ENCODE results near the gene STX16.
"Not testable (repeated sequence)": the region's sequence is repeated elsewhere in the genome, so short reads cannot be mapped to it uniquely, and the experiment has no call there.

The STX16 gene

DNA sequence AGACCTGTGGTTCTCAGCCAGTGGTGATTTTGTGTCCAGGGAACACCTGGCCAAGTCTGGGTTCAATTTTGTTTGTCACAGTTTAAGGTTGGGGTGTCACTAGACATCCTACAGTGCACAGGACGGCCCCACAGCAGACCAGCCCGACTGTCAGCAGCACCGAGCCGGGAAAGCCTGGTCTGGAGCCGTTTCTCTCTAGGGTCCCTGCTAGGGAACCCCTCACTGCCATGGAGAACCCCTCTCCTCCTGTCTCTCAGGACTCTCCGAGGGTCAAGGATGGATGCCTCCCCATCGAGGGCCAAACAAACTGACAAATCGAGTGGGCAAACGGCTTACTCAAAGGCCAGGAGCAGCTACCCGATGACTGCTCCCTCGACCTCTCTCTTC lies 15.8 kb upstream of the STX16 start:
- in situ Hi-C loops (cut with MboI; ENCODE audit: low sequenced_read_pairs), result no loop called here

DNA sequence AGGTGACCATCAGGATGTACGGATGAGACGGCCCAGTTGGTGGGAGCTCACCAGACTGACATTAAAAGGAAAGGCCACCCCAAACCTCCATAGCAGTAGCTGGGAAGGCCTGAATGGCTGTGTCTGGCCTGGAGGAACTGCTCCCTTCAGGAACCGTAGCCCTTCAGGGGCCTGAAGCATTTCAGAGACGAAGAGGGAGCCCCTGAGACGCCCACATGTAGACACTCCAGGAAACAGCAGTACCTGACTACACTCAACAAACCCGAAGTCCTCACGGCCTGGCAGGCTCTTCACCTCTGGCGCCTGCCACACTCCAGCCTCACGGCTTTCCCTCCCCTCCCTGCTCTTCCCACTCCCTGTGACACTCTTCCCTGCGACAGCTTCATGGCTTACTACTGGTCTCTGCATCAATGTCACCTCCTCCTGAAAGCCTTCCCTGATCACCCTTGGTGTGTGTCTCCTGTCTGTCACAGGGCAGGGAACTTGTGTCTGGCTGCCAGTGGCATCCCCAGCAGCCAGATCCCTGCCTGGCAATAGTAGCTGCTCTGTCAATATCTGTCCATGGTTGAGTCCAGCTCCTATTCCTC lies 14.6 kb upstream of the STX16 start:
- in situ Hi-C loops (cut with MboI; ENCODE audit: low sequenced_read_pairs), result no loop called here

DNA sequence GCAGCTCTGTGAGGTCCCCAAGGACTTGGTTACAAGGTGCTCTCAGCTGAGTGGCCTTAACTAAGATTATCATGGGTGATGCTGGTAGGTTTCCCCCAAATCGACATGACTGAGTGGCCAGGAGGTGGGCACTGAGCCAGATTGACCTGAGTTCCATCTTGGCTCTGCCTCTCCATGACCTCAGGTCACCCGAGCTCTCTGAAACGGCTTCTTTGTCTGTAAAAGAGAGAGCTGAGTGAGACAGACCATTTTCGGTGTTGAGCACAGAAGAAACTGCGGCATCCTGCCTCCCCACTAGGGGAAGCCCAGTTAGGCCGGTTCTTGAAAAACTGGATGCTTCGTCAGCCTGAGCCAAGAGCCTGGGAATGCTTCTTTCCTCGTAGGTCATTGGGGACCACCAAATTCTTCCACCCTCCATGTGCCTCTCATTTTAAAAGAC lies 14.1 kb upstream of the STX16 start:
- in situ Hi-C loops (cut with MboI; ENCODE audit: low sequenced_read_pairs), result no loop called here

DNA sequence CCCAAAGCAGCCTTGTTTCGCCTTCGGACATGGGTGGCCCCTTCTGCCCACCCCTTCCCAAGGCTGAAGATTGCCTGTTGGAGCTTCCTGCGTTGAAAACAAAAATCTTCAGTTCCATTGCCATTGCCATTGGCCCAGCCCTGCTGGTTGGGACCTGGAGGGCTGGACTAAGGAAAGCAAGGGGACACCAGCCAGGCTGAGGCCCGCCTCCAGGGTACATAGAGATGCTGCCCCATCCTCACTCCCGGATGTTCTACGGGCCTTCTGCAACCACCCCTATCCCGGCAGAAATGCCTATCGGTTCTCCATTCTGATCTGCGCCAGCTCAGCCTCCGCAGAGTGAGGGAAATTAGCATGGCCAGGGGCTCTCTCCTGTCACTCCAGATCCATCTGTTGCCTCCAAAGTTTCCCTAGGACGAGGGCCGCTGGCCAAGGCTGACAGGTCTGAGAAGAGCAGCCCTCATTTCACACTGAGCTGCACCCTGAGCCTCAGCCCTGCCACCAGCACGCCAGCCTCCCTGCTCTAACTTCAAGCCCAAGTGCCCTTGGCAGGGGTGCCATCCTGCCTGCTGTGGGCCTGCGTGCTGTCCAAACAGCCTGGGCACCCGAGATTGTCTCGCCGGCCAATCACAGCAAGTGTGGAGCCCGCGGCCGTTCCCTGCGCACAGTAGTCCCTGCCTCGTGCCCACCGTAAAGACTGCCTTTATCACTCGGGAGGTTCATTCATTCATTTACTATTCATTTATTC lies 13.4 kb upstream of the STX16 start:
- in situ Hi-C loops (cut with MboI; ENCODE audit: low sequenced_read_pairs), result no loop called here

DNA sequence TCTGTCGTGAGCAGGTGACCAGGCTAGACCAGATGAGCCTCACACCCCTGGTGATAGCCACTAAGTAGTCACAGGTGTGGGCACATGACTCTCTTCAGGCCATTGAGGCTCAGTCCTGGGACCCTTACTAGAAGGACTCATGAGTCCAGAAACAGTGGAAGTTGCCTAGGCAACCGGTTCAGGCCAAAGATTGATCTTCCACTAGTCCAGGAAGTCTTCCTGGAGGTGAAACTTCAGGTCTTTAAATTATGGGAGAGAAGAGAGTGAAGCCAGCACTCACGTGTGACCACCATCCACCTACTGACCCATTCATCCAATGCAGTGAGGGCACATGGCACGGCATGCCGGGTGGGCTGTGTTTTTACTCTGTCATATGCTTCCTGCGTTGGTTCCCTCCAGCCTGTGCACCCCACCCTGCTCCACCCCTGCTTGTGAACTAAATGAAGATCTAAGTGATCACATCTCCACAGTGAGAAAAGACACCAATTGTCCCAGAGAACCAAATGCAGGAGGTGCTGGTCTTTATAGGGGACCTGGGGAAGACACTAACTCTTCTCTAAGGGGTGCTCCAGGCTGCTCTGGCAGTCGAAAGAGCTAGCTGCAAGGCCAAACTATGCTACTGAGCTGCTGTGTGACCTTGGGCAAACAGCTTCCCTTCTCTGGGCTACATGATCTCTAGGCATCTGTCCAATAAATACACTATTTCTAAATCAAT lies 12.5 kb upstream of the STX16 start:
- in situ Hi-C loops (cut with MboI; ENCODE audit: low sequenced_read_pairs), result no loop called here

DNA sequence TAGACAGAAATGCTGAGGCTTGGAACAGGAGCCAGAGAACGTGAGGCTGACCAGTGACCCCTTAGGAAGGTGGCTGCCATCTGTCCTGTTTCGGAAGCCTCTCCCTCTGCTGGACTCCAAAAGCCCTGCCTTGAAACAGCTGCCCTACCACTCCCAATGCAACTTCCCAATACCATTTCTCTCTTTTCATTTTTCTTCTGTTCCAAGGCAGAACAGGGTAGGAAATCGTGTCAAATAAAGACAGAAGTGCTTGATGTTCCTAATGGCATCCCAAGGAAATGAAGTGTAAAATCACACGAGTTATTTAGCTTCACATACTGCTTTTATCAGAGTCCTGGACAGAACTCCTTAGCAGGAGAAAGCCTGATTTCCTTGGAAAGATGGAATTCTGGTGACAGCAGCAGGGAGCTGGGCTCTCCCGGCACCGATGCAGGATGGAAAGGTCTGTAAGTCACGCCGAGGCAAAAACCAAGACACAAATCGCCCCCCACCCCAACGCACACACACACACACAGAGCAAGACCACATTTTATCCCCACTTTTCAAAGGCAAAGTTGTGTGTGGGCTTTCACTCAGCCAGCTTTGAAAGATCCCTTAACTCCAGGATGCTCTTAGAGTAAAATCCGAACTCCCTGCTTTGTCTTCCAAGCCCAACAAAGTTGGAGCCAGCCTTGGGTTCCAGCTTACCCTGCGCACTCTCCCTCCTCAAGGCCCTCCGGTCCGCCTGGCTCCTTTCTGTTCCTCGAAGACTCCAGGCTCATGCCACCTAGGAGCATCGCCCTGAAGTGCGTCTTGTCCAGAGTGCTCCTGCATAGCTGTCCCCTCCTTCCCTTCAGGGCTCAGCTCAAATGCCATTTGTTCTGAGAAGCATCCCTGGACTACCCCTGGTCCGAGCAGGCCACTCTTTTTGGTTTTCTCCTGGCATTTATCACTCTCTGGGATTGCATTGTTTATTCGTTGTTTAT lies 11.6 kb upstream of the STX16 start:
- in situ Hi-C loops (cut with MboI; ENCODE audit: low sequenced_read_pairs), result no loop called here

DNA sequence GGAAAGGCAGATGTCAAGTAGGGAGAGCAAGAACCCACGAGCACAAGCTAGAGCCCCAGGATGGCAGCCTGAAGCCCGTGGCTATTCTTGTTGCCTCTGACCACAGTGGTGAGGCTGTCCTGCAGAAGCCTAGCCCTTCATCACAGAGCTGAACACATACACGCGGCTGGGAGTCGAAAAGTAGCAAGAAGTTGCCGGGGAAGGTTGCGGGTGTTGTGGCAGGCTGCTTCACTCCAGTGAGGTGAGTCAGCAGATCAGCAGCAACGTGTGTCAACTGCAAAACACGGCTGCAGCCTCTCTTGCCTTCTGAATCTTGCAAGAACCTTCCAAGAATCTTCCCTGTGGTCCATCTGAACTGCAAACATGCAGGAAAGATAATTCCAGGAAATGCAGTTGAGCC lies 10.6 kb upstream of the STX16 start:
- in situ Hi-C loops (cut with MboI; ENCODE audit: low sequenced_read_pairs), result no loop called here

DNA sequence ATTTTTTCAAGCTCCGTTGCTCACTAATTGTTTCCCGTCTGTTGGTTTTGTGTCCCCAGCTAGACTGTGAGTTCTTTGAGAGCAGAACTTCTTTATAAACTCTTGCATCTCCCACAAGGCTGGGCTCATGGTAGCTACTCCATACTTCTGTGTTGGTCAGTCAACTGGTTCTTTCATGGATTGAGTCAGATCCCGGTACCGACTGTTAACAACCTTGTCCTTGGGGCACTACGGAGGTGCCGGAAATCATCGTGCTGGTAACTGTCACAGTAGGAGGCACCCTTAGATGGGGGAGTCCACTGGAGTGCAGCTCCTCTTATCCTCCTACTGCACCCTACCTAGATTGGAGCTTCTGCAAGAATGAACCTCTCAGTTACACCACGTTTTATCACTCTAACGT lies 8.6 kb upstream of the STX16 start:
- in situ Hi-C loops (cut with MboI; ENCODE audit: low sequenced_read_pairs), result no loop called here

DNA sequence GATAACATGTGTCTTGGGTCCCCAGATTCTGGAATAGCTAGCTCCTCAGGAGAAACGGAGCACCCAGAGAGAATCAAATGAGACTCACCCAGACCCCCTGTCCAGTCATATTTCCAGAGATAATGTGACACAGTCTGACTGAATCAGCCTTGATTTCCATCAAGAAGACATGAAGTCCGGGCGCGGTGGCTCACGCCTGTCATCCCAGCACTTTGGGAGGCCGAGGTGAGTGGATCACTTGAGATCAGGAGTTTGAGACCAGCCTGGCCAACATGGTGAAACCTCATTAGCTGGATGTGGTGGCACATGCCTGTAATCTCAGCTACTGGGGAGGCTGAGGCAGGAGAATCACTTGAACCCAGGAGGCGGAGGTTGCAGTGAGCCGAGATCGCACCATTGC lies 8.2 kb upstream of the STX16 start:
- in situ Hi-C loops (cut with MboI; ENCODE audit: low sequenced_read_pairs), result not testable (repeated sequence)

DNA sequence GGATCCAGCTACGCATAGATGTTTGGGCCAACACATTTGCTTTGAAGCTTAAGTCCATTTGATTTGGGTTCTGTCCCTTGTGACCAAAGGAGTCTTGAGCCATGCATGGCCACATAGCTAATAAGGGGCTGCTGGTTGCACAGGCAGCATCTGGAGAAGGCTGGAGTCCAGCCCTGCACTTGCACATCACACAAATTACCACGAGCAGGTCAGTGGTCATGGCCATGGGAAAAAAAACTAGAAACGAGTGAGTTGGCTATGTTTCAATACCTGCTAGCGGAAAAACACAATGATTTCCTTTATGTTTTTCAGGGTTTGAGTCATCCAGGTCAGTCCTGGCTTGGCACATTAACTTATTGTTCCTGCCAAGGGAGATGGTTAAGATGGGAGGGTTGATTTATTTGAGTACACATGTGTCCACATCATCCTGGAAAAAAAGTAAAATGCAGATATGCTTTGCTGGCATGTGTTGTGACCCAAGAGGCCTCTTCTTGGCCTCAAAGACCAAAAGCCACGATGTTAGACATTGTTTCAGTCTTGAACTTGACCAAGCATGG lies 5.6 kb upstream of the STX16 start:
- in situ Hi-C loops (cut with MboI; ENCODE audit: low sequenced_read_pairs), result no loop called here

DNA sequence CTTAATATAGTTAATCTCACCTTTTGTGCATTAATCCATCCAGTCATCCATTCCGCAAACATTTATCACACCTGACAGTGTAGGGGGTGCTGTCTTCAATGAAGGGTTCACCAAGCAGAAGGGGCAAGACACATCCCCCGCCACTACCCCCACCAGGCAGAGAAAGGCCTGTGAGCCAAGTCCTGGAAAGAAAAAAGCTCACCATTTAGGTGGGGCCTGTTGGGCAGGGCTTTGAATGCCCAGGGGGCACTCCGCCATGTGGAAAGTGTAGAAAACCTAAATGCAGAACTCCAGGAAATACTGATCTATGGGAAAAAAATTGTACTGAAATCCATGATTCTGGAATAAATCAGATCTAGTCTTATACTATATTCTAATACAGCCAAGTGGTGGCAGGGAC lies 4.8 kb upstream of the STX16 start:
- in situ Hi-C loops (cut with MboI; ENCODE audit: low sequenced_read_pairs), result no loop called here

DNA sequence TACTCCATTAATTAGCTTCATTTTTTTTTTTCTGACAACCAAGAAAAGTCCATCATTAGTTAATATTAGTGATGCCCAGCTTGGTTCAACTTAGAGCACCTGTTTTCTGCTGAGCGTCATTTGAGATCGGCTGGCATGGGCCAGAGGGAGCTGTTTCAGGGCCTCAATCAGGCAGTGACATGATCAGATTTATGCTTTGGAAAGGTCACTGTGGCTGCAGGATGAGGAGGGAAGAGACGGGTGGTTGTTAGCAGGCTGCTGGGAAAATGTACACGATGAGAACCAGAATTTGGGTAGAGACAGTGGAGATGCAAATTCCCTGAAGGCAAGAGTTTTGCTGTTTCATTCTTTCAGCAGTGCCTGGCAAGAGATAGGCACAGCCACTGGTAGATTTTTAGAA lies 4.4 kb upstream of the STX16 start:
- in situ Hi-C loops (cut with MboI; ENCODE audit: low sequenced_read_pairs), result no loop called here

DNA sequence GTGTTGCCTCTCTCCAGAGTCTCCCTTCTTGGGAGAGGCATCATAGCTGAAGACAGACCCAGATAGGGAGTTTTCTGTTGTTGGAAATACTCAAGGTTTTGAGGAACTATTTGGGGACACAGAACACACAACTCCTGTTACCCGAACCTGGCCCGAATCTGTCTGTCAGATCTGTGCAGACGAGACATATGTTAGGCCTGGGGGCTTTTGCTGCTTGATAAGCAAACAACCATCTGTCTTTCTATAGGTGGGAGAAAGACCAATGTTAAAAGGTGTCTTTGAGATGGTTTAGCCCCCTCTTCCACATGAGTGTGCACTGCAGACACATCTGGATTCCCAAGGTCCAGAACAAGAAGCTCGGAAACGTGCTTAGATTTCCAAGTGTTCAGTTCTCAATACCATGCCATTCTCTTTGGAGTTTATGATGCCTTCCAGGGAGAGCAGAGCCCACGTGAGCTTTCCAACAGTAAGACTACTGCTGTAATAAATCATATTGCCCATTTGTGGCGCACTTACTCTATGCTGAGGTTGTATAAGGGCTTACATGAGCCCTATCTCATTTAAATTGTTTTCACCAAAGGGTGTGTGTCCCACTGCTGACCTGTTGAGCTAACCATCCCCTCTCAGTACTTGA lies 3.8 kb upstream of the STX16 start:
- in situ Hi-C loops (cut with MboI; ENCODE audit: low sequenced_read_pairs), result no loop called here

DNA sequence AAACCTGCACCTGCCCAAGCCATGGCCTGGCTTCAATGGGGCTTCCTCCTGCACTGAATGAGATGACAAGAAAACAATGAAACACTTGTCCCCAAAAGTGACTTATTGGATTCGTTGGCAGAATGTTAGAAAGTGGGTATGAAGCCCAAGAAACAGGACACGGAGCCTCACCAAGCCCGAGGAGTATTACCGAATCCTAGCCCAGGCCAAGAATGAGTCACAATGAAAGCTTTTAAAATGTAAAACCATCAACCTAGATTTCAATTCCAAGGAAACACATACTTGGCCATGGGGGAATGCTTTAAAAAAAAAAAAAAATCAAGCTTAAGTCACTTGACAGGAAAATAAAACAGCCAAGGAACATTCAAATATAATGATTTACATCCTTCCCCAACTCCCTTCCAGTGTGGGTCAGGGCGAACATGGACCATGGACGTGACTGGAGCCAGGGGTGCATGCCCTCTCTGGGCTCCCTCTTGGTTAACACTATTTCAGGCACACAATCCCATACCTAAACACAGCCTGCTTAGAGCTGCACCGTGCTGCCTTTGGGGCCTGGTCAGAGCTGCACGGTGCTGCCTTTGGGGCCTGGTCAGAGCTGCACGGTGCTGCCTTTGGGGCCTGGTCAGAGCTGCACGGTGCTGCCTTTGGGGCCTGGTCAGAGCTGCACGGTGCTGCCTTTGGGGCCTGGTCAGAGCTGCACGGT lies 3.1 kb upstream of the STX16 start:
- in situ Hi-C loops (cut with MboI; ENCODE audit: low sequenced_read_pairs), result no loop called here

DNA sequence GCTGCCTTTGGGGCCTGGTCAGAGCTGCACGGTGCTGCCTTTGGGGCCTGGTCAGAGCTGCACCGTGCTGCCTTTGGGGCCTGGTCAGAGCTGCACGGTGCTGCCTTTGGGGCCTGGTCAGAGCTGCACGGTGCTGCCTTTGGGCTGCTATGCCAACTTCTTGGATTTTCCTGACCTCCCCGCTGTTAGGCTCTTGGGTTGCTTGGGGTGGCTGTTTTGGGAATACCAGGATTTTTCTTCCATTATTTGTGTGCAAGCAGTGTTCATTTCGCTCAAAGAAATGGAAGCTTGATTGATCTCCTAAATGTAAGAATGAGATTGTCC lies 2.6 kb upstream of the STX16 start:
- in situ Hi-C loops (cut with MboI; ENCODE audit: low sequenced_read_pairs), result not testable (repeated sequence)

DNA sequence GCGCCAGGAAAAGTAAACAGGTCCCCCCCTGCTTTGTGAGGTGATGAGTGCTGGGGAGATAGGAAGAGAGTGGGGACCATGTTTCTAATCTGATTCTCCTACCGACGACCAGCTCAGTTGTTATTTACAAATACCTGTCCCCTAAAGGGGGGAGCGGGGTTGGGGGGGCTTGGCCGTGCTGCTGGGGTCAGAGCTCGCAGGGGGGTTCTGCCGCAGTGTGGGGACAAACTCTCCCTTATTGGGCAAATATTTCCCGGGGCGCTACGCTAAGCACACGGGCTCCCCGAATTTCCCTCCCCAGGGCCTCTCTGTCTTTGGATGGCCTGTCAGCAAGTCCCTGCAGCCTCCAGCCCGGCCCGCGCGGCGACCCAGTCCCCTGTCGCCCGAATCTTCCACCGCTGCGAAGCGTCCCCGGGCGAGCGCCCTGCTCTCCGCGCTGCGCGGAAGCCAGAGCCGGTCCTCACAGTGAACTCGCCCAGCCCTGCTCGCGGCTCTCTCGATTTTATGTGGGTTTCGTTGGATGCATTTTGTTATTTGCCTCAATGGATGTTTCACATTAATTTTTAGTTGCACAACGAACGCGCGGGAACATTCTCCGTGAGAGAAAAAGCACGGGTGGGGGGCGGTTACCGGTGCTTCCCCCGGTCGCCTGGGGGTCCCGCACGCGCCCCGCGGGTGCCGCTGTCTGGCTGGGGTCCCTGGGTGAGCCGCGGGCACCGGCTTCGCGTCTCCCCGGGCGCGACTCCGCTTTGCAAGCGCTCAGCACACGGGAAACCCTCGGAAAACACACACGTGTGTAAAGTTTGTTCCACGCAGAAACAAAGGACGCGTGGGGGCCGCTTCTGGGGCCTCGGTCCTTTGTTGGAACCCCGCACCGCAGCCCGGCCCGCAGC lies 1.5 kb upstream of the STX16 start:
- in situ Hi-C loops (cut with MboI; ENCODE audit: low sequenced_read_pairs), result no loop called here

DNA sequence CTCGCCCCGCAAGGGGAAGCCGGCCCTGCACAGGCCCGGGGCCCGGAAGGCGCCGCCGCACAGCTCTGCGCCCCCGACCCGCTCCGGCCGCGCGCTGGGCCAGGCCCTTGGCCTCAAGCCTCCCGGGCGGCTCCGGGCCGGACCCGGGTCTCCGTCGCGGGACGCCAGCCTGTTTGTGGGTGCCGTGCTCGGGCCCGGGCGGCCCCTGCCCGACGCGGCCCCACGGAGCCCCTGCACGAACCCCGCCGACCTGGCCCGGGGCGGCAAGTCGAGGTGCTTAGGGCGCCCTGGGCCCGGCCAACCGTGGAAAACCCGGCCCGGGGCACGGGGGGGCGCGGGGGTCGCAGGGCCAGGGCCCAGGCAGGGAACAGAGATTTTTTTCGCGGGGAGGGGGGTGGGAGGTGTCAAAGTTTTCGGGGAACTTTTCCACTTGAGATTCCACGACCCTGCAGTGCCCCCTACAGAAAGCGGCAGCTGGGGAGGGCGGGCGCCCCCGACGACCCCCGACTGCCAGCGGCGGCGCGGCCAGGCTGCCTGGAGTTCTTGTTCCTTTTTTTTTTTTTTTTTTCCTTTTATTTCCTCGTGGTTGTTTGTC lies 805 bp upstream of the STX16 start:
- in situ Hi-C loops (cut with MboI; ENCODE audit: low sequenced_read_pairs), result no loop called here

DNA sequence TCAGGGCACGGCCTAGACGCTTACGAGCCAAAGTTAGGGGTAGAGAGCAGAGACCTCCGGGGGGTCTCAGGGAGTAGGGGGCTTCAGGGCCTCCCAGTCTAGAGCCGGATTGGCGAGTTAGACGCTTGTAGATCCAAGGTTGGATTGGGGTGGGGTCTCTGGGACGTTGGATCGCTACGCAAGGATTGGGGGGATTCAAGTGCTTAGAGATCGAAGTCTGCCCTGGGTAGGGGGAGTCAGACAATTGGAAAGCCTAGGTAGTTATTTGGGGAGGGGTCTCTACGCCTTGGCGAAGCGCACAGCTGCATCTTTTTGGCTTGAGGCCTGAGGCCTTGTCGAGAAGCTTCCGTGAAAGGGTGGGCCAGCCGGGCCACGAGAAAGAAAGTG lies 469 bp downstream of the STX16 start:
- in situ Hi-C loops (cut with MboI; ENCODE audit: low sequenced_read_pairs), result no loop called here

Data from HL-60/S4 treated with phorbol 12-myristate 13-acetate at 8.2 ng/mL for 4 days and 3 days (cell line).